OCI-LY7 (cell line): Measurements from ENCODE around the gene OXSM. TPM values are rescaled to one million over a fixed set of nuclear protein-coding genes. Genes with fewer than 3 reads are reported as not detected.

Experiments used
- Bru-seq: library from RNA; stranded (reverse); fragments of 400-500 nt; gene quantifications from one replicate; lab custom pipeline; 2021; lab: Mats Ljungman, UMichigan
- BruChase-seq, 2 experiments: library from RNA; stranded (reverse); fragments of 400-500 nt; gene quantifications; one replicate each; lab custom pipeline; 2021; lab: Mats Ljungman, UMichigan
- BruUV-seq: library from RNA; stranded (reverse); fragments of 400-500 nt; replicated peaks from 2 replicates; lab custom pipeline; 2021; lab: Mats Ljungman, UMichigan
- CTCF ChIA-PET: fragments of 300-600 bp; sonication (Branson Sonifier 250); formaldehyde crosslinking; loops from one replicate; lab custom pipeline; 2022; ENCODE audit warnings: antibody characterized with exemption; ENCODE audit not compliant: unreplicated experiment; lab: Charles Lee
- POLR2A ChIA-PET: fragments of 300-600 bp; sonication (Branson Sonifier 250); formaldehyde crosslinking; loops from one replicate; lab custom pipeline; 2022; ENCODE audit warnings: antibody characterized with exemption; lab: Charles Lee
- DNase-seq: peaks from one replicate; pipeline ENCODE4 v3.0.0-alpha.2; 2015; ENCODE audit warnings: low spot score
- H2AFZ ChIP-seq: fragments of 200-600 bp; sonication (generic), shearing (Covaris generic); 2 replicates; pipeline ENCODE4 v1.6.1; 2014; ENCODE audit warnings: mild to moderate bottlenecking, antibody characterized with exemption, low read length, moderate library complexity
- H3K27ac ChIP-seq: fragments of 200-600 bp; sonication (generic); 2 replicates; pipeline ENCODE4 v1.5.1; 2014; ENCODE audit warnings: mixed run types, low read depth, mild to moderate bottlenecking, moderate library complexity, low read length, inconsistent platforms; ENCODE audit not compliant: poor library complexity, severe bottlenecking
- H3K36me3 ChIP-seq: fragments of 200-600 bp; sonication (generic); 2 replicates; pipeline ENCODE4 v1.6.1; 2014; ENCODE audit warnings: mild to moderate bottlenecking, antibody characterized with exemption, low read length, moderate library complexity, mixed read lengths; ENCODE audit not compliant: insufficient read depth
- H3K4me1 ChIP-seq: fragments of 200-600 bp; sonication (generic); 2 replicates; pipeline ENCODE4 v1.5.1; 2014; ENCODE audit warnings: mild to moderate bottlenecking, low read length; ENCODE audit not compliant: insufficient read depth, poor library complexity, severe bottlenecking
- H3K4me2 ChIP-seq: fragments of 200-600 bp; sonication (generic); 2 replicates; pipeline ENCODE4 v1.6.1; 2014; ENCODE audit warnings: mild to moderate bottlenecking, low read length
- H3K4me3 ChIP-seq: fragments of 200-600 bp; sonication (generic); 2 replicates; pipeline ENCODE4 v1.5.1; 2014; ENCODE audit warnings: mild to moderate bottlenecking, low read depth, low read length; ENCODE audit not compliant: poor library complexity, severe bottlenecking
- H3K79me2 ChIP-seq: fragments of 200-600 bp; sonication (generic); 2 replicates; pipeline ENCODE4 v1.6.1; 2016; ENCODE audit warnings: low read depth, mild to moderate bottlenecking, low read length, moderate library complexity, mixed read lengths; ENCODE audit not compliant: insufficient read depth
- H3K9me2 ChIP-seq: fragments of 200-600 bp; sonication (generic); 2 replicates; pipeline ENCODE4 v1.6.1; 2016; ENCODE audit warnings: mild to moderate bottlenecking, low read length, mixed read lengths; ENCODE audit not compliant: insufficient read depth
- H3K9me3 ChIP-seq: fragments of 200-600 bp; sonication (generic); 2 replicates; pipeline ENCODE4 v1.6.1; 2014; ENCODE audit warnings: mild to moderate bottlenecking, mixed run types, low read length, mixed read lengths
- H4K20me1 ChIP-seq: fragments of 200-600 bp; sonication (generic); 2 replicates; pipeline ENCODE4 v1.6.1; 2014; ENCODE audit warnings: mild to moderate bottlenecking, antibody characterized with exemption, low read length, moderate library complexity, mixed read lengths; ENCODE audit not compliant: insufficient read depth
- CTCF ChIP-seq: fragments of 200-600 bp; sonication (generic); conservative IDR thresholded peaks from 2 replicates; pipeline ENCODE4 v1.5.1; 2014; ENCODE audit warnings: mild to moderate bottlenecking, antibody characterized with exemption, low read length, moderate library complexity, mixed read lengths
- EZH2phosphoT487 ChIP-seq: fragments of 200-600 bp; sonication (generic); IDR thresholded peaks from 2 replicates; pipeline ENCODE4 v1.6.1; 2018; ENCODE audit warnings: low read depth, borderline replicate concordance, mild to moderate bottlenecking, mixed run types, antibody characterized with exemption, low read length, moderate library complexity, mixed read lengths
- intact Hi-C: fragments of 100-400 bp; cut with micrococcal nuclease; formaldehyde crosslinking; loops from one replicate; pipeline ENCODE4 v1.10.0; 2022; ENCODE audit not compliant: unreplicated experiment
- long read RNA-seq: library from polyadenylated mRNA; stranded (forward); transcript quantifications from one replicate; pipeline ENCODE4 v2.0.0, GENCODE V29; 2022
- total RNA-seq, 2 experiments: library from RNA; depleted of rRNA in 1 of 2; stranded (reverse); fragments of >200 nt in 1 of 2; shearing (Covaris generic) in 1 of 2; gene quantifications; 2 replicates each; pipeline ENCODE4 v1.2.3, GENCODE V29; 2014 to 2022

The OXSM gene
- 9.5 and 17.3 TPM in 2 replicates for total RNA-seq (2014; rRNA removed; shearing (Covaris generic))
- 14.9 and 17.0 TPM in 2 replicates for total RNA-seq (2022)
- percentile 73 among the genes with signal in this experiment for Bru-seq, nascent RNA
- BruChase-seq, experiment 1, labeled RNA remaining after a 6-hour chase: percentile 63 among the genes with signal in this experiment
- percentile 79 among the genes with signal in this experiment for BruChase-seq, experiment 2, labeled RNA remaining after a 2-hour chase
- long read RNA-seq, transcript OXSM-201 (3 exons, 1,519 nt): major isoform, 10 of 22 reads
- long read RNA-seq, partial matches to known transcripts: 3 of 22 reads
- long read RNA-seq, other reads (novel, unspliced or antisense): 9 of 22 reads

- intact Hi-C loops: loop anchor here (1.0 kb wide), 1 partner anchor 41 kb away; no protein-coding TSS in a partner anchor
- POLR2A ChIA-PET: interaction anchor here (0.7 to 4.2 kb wide), 21 partner anchors 9 to 1722 kb away, joined by 3 to 20 read pairs (median 4); no protein-coding TSS in a partner anchor
- TF ChIP-seq CTCF: no peak
- TF ChIP-seq EZH2phosphoT487: no peak
- H3K4me3 ChIP-seq: peak within 1 kb of the TSS; percentile 81
- no peaks in the 10 kb centered on the region for H3K9me3 ChIP-seq
- peak within 1 kb of the TSS; percentile 68; the same call in 1 of the 2 replicates for H2AFZ ChIP-seq
- H3K79me2 ChIP-seq: peaks cover 27% of the 10 kb centered on the region; the same call in 1 of the 2 replicates
- DNase-seq: peak; percentile 97
- peak within 1 kb of the TSS; percentile 91 for H3K4me2 ChIP-seq
- no peaks in the 10 kb centered on the region for H3K9me2 ChIP-seq
- peaks cover 60% of the 10 kb centered on the region for H3K4me1 ChIP-seq
- H3K36me3 ChIP-seq: peaks cover 14% of the 10 kb centered on the region; the same call in 1 of the 2 replicates
- no peaks in the 10 kb centered on the region for H4K20me1 ChIP-seq
- peak within 1 kb of the TSS; percentile 83 for H3K27ac ChIP-seq
- BruUV-seq: TSS peak; percentile 62
- CTCF ChIA-PET: interaction anchor here (0.5 to 1.1 kb wide), 3 partner anchors 41 to 1640 kb away, joined by 3 to 5 read pairs (median 3); no protein-coding TSS in a partner anchor
Observed at GRCh38 chr3:25789596-25790556, at the start of gene OXSM. TSS of gene OXSM (plus strand) at chr3:25790090. CDS start at chr3:25791021, 931 bp downstream.

GRCh38 chr3:25744470-25744869, 45.4 kb upstream of the OXSM start:
- Histone ChIP-seq H3K9me2 (no peaks in the 10 kb centered on the region), H3K36me3 (peaks cover 97% of the 10 kb centered on the region), H2AFZ (no peak overlapping the region), H3K9me3 (no peaks in the 10 kb centered on the region), H3K4me2 (no peak overlapping the region), H3K4me1 (no peaks in the 10 kb centered on the region), H3K27ac (no peak overlapping the region), H4K20me1 (no peaks in the 10 kb centered on the region), H3K79me2 (0 out of 2 replicates have a peak, but pooled peaks cover 6% of the 10 kb centered on the region), H3K4me3 (no peak overlapping the region)
- peak; percentile 40 for TF ChIP-seq CTCF
- no peak for TF ChIP-seq EZH2phosphoT487
- CTCF ChIA-PET: no interaction called here
- POLR2A ChIA-PET: interaction anchor here (0.7 kb wide), 1 partner anchor 31 kb away, joined by 3 read pairs; no protein-coding TSS in a partner anchor
- no peak for DNase-seq
- intact Hi-C loops: no loop called here
- BruUV-seq: no TSS peak
